Lung (tissue), 12 donors: Measurements from ENCODE around the gene WDFY1. TPM values are rescaled to one million over a fixed set of nuclear protein-coding genes. Genes with fewer than 3 reads are reported as not detected.

Source experiments
- ATAC-seq: fragments of 200-7000 bp; cut with Tn5 transposase; one replicate; pipeline ENCODE4 v1.9.1; 2020; ENCODE audit warnings: moderate number of reproducible peaks; ENCODE audit not compliant: insufficient read depth, low FRiP score
- DNase-seq, 3 donors: peaks; one replicate each; pipeline ENCODE4 v3.0.0-alpha.2; 2013 to 2017
- H3K27ac ChIP-seq, 2 donors: one replicate each; pipeline ENCODE4 v1.5.1; 2013; ENCODE audit warnings: mild to moderate bottlenecking in 2 of 2, moderate library complexity in 2 of 2, control low read depth in 1 of 2, inconsistent platforms in 1 of 2, low read depth in 1 of 2, low read length in 1 of 2
- H3K27me3 ChIP-seq, 3 donors: one replicate each; pipeline ENCODE4 v1.5.1; 2013; ENCODE audit warnings: low read length in 2 of 3; ENCODE audit not compliant: control insufficient read depth in 3 of 3, insufficient read depth in 3 of 3
- H3K36me3 ChIP-seq, 4 donors: one replicate each; pipeline ENCODE4 v1.5.1; 2013; ENCODE audit warnings: low read length in 4 of 4, mild to moderate bottlenecking in 1 of 4, moderate library complexity in 1 of 4; ENCODE audit not compliant: control insufficient read depth in 4 of 4, insufficient read depth in 4 of 4
- H3K4me1 ChIP-seq, 5 donors: one replicate each; pipeline ENCODE4 v1.5.1; 2013; ENCODE audit warnings: low read length in 5 of 5, mild to moderate bottlenecking in 2 of 5, moderate library complexity in 1 of 5; ENCODE audit not compliant: control insufficient read depth in 5 of 5, insufficient read depth in 5 of 5
- H3K4me3 ChIP-seq: one replicate; pipeline ENCODE4 v1.5.1; 2013; ENCODE audit warnings: mild to moderate bottlenecking, control low read depth, moderate library complexity
- H3K9ac ChIP-seq, 2 donors: one replicate each; pipeline ENCODE4 v1.5.1; 2013; ENCODE audit warnings: low read length in 2 of 2, control low read depth in 1 of 2; ENCODE audit not compliant: insufficient read depth in 1 of 2
- H3K9me3 ChIP-seq, 4 donors: one replicate each; pipeline ENCODE4 v1.5.1; 2013; ENCODE audit warnings: low read length in 3 of 4, mild to moderate bottlenecking in 1 of 4, moderate library complexity in 1 of 4; ENCODE audit not compliant: control insufficient read depth in 4 of 4, insufficient read depth in 3 of 4
- CTCF ChIP-seq: IDR thresholded peaks from 2 replicates; pipeline ENCODE4 v1.5.1; 2012; ENCODE audit warnings: mild to moderate bottlenecking; ENCODE audit errors: control extremely low read depth, extremely low read depth
- WGBS, 2 donors: extraction: QIAGEN DNeasy Blood & Tissue Kit; methylation state at CpG; one replicate each; pipeline ENCODE4 v1.1.7; 2013; 5-methylcytosine and 5-hydroxymethylcytosine counted together
- polyA plus RNA-seq, 2 donors: library from polyadenylated mRNA; stranded (reverse); fragments of 200-250 nt; gene quantifications; one replicate each; pipeline ENCODE4 v1.2.1, GENCODE V29; 2013
- total RNA-seq, 2 donors: library from RNA; depleted of rRNA in 1 of 2; stranded (reverse); fragments of >200 nt in 1 of 2; gene quantifications; one replicate each; pipeline ENCODE4 v1.2.1, GENCODE V29; 2014 to 2021
- donor health status: control.
- donor health status: control.
- donor health status: Bipolar disorder and iron deficiency.
- donor health status: healthy.
- donor health status: DM: yes; HTN: yes; CAD: no.

WDFY1 gene
- total and polyA plus RNA-seq, 4 donors, result 14.5 to 90.9 (median 30.8) TPM

GRCh38 chr2:223991611-223992010 is 46.5 kb upstream of the WDFY1 start:
- Histone ChIP-seq H3K9ac (no peak overlapping the region), H3K4me1 (peaks cover 0 to 11% (median 1%) of the 10 kb centered on the region in 5 donors), H3K27ac (no peak overlapping the region), H3K27me3 (no peaks in the 10 kb centered on the region), H3K4me3 (no peak overlapping the region), H3K9me3 (no peaks in the 10 kb centered on the region), H3K36me3 (peaks cover 0 to 9% (median 4%) of the 10 kb centered on the region in 4 donors)
- DNase-seq (no peak), ATAC-seq (no peak)
- 89 to 94% methylated on average over 12 of the region's 12 CpGs for WGBS, 2 donors
- no peak for TF ChIP-seq CTCF

GRCh38 chr2:223989856-223990232 is 44.7 kb upstream of the WDFY1 start:
- Histone ChIP-seq H3K4me3 (no peak overlapping the region), H3K27ac (no peak overlapping the region), H3K9ac (no peak overlapping the region), H3K27me3 (no peaks in the 10 kb centered on the region), H3K9me3 (no peaks in the 10 kb centered on the region), H3K36me3 (peaks cover 0 to 10% (median 4%) of the 10 kb centered on the region in 4 donors), H3K4me1 (peaks cover 0 to 11% (median 1%) of the 10 kb centered on the region in 5 donors)
- 75 to 88% methylated on average over 3 of the region's 3 CpGs for WGBS, 2 donors
- no peak for TF ChIP-seq CTCF
- no peak for DNase-seq
- no peak for ATAC-seq

GRCh38 chr2:223989206-223989855 is 44.2 kb upstream of the WDFY1 start:
- H3K27me3 ChIP-seq, result no peaks in the 10 kb centered on the region
- H3K9me3 ChIP-seq, result no peaks in the 10 kb centered on the region
- DNase-seq, result no peak
- H3K9ac ChIP-seq, result no peak overlapping the region
- ATAC-seq, result no peak
- no peak overlapping the region for H3K4me3 ChIP-seq
- 74 to 82% methylated on average over 10 of the region's 10 CpGs for WGBS, 2 donors
- no peak for TF ChIP-seq CTCF
- peaks cover 0 to 11% (median 4%) of the 10 kb centered on the region in 4 donors for H3K36me3 ChIP-seq
- H3K27ac ChIP-seq, result no peak overlapping the region
- H3K4me1 ChIP-seq, result peaks cover 0 to 10% (median 1%) of the 10 kb centered on the region in 5 donors

- DNase-seq (no peak), ATAC-seq (no peak)
- Histone ChIP-seq H3K9ac (no peak overlapping the region), H3K36me3 (peaks cover 0 to 12% (median 6%) of the 10 kb centered on the region in 4 donors), H3K4me1 (no peaks in the 10 kb centered on the region), H3K9me3 (no peaks in the 10 kb centered on the region), H3K4me3 (no peak overlapping the region), H3K27ac (no peak overlapping the region), H3K27me3 (no peaks in the 10 kb centered on the region)
- WGBS, 2 donors, result 90 to 100% methylated on average over 1 of the region's 1 CpG
- TF ChIP-seq CTCF, result no peak
These were observed 36.1 kb upstream of the WDFY1 start for GRCh38 chr2:223981241-223981640.
